Measurements from ENCODE around the gene PGA5.

GRCh38 chr11:61297746-61298145 lies 56.8 kb downstream of the PGA5 start:
- TF ChIP-seq POLR2A (IDR thresholded peaks at IDR 0.05) (no peak), EP300 (IDR thresholded peaks at IDR 0.05) (peak in 1 of 2 donors; percentile 79), CTCF (IDR thresholded peaks at IDR 0.05) (no peak)

All from tibial nerve (tissue), 4 donors.